ENCODE measurements around the gene HOXA10. TPM values are rescaled to one million over a fixed set of nuclear protein-coding genes. Genes with fewer than 3 reads are reported as not detected.

The HOXA10 gene
- total RNA-seq, 2 donors from 2014 or later: 0.10 to 0.21 TPM

- no peak for ATAC-seq
- intact Hi-C loops (cut with DNase I): loop anchor here (5.0 to 10.0 kb wide), 3 partner anchors 778 to 1298 kb away; no protein-coding TSS in a partner anchor
- DNase-seq: no peak
These were observed 11.4 kb downstream of the HOXA10 start for GRCh38 chr7:27162561-27163287.

GRCh38 chr7:27161721-27162560 lies 12.2 kb downstream of the HOXA10 start:
- no peak for ATAC-seq
- peak; percentile 15 for DNase-seq
- intact Hi-C loops (cut with DNase I): loop anchor here (2.0 to 10.0 kb wide), 5 partner anchors 307 to 1297 kb away; no protein-coding TSS in a partner anchor

- intact Hi-C loops (cut with DNase I): loop anchor here (2.0 to 10.0 kb wide), 5 partner anchors 306 to 1296 kb away; no protein-coding TSS in a partner anchor
- DNase-seq (peak; percentile 53), ATAC-seq (peak; percentile 16 to 36)
These were observed 12.9 kb downstream of the HOXA10 start for GRCh38 chr7:27161214-27161720.

- ATAC-seq (peak; percentile 84), DNase-seq (peak; percentile 87)
- intact Hi-C loops (cut with DNase I): loop anchor here (2.0 to 10.0 kb wide), 5 partner anchors 306 to 1296 kb away; no protein-coding TSS in a partner anchor
These were observed 13.4 kb downstream of the HOXA10 start for GRCh38 chr7:27160546-27161213.

GRCh38 chr7:27160145-27160545 lies 14.0 kb downstream of the HOXA10 start:
- no peak for DNase-seq
- intact Hi-C loops (cut with DNase I): loop anchor here (2.0 to 10.0 kb wide), 5 partner anchors 305 to 1295 kb away; no protein-coding TSS in a partner anchor
- ATAC-seq: peak in 1 of 2 donors; percentile 4

GRCh38 chr7:27159266-27160144 lies 14.6 kb downstream of the HOXA10 start:
- intact Hi-C loops (cut with DNase I): loop anchor here (2.0 to 10.0 kb wide), 5 partner anchors 305 to 1295 kb away; no protein-coding TSS in a partner anchor
- DNase-seq (no peak), ATAC-seq (no peak)

GRCh38 chr7:27158436-27159265 lies 15.5 kb downstream of the HOXA10 start:
- DNase-seq: no peak
- intact Hi-C loops (cut with DNase I): no loop called here

GRCh38 chr7:27157702-27158431 lies 16.3 kb downstream of the HOXA10 start:
- DNase-seq (no peak), ATAC-seq (no peak)
- intact Hi-C loops (cut with DNase I): no loop called here

More at GRCh38 chr7:27158436-27159265, 15.5 kb downstream of the HOXA10 start:
- no peak for ATAC-seq

- intact Hi-C loops (cut with DNase I): no loop called here
- DNase-seq (no peak), ATAC-seq (no peak)
These were observed 17.0 kb downstream of the HOXA10 start for GRCh38 chr7:27156916-27157701.

GRCh38 chr7:27156508-27156898 lies 17.6 kb downstream of the HOXA10 start, which contains the start of gene HOXA7:
HOXA7 (minus strand) TSS chr7:27156675; CDS start chr7:27156545, 130 bp downstream.
- intact Hi-C loops (cut with DNase I): no loop called here
- DNase-seq (no peak), ATAC-seq (no peak)

- no peak for DNase-seq
- ATAC-seq: no peak
- intact Hi-C loops (cut with DNase I): no loop called here
These were observed 18.2 kb downstream of the HOXA10 start for GRCh38 chr7:27155816-27156507.

GRCh38 chr7:27154901-27155815 lies 19.0 kb downstream of the HOXA10 start:
- DNase-seq: no peak
- no peak for ATAC-seq
- intact Hi-C loops (cut with DNase I): no loop called here

- no peak for ATAC-seq
- no peak for DNase-seq
- intact Hi-C loops (cut with DNase I): no loop called here
These were observed 19.8 kb downstream of the HOXA10 start for GRCh38 chr7:27154369-27154768.

- DNase-seq (no peak), ATAC-seq (no peak)
- intact Hi-C loops (cut with DNase I): no loop called here
These were observed 20.6 kb downstream of the HOXA10 start for GRCh38 chr7:27153526-27153925.

All from left cardiac atrium (tissue), 4 donors.